WTC11 (cell line): ENCODE results near the gene MIER2. TPM values are rescaled to one million over a fixed set of nuclear protein-coding genes. Genes with fewer than 3 reads are reported as not detected.
"Not testable (repeated sequence)": the region's sequence is repeated elsewhere in the genome, so short reads cannot be mapped to it uniquely, and the experiment has no call there.

ENCODE experiments used
- ATAC-seq: fragments of 200-7000 bp; cut with Tn5 transposase; 2 replicates; pipeline ENCODE4 v1.10.0; 2021; ENCODE audit warnings: mild to moderate bottlenecking, moderate library complexity
- CTCF ChIA-PET: fragments of 300-600 bp; sonication (Branson Sonifier 250); formaldehyde crosslinking; loops from one replicate; lab custom pipeline; 2021; ENCODE audit warnings: antibody characterized with exemption; lab: Charles Lee
- POLR2A ChIA-PET: fragments of 350-600 bp; sonication (Branson Sonifier 250); formaldehyde crosslinking; loops from one replicate; lab custom pipeline; 2021; ENCODE audit warnings: antibody characterized with exemption; lab: Charles Lee
- DNase-seq: peaks from one replicate; pipeline ENCODE4 v3.0.0; 2021; ENCODE audit warnings: low spot score
- H3K27ac Mint-ChIP-seq: 2 replicates; pipeline ENCODE4 v1.8.0; 2021; ENCODE audit warnings: mixed read lengths
- H3K27me3 Mint-ChIP-seq: 2 replicates; pipeline ENCODE4 v1.8.0; 2021; ENCODE audit warnings: low read depth, mild to moderate bottlenecking, moderate library complexity, mixed read lengths
- H3K36me3 Mint-ChIP-seq: 2 replicates; pipeline ENCODE4 v1.8.0; 2021; ENCODE audit warnings: mixed read lengths
- H3K4me1 Mint-ChIP-seq: 2 replicates; pipeline ENCODE4 v1.8.0; 2022; ENCODE audit warnings: mixed read lengths
- H3K4me3 Mint-ChIP-seq: 2 replicates; pipeline ENCODE4 v1.8.0; 2021; ENCODE audit warnings: mild to moderate bottlenecking, moderate library complexity, mixed read lengths
- H3K9me3 Mint-ChIP-seq: 2 replicates; pipeline ENCODE4 v1.8.0; 2021; ENCODE audit warnings: mixed read lengths
- AR ChIP-seq: fragments of 250-450 bp; sonication (Bioruptor Pico); IDR thresholded peaks from 2 replicates; pipeline ENCODE4 v1.9.0; 2021; ENCODE audit warnings: mild to moderate bottlenecking
- ATF3 ChIP-seq: sonication (generic); formaldehyde crosslinking; conservative IDR thresholded peaks from 2 replicates; pipeline ENCODE4 v1.8.1; 2022; ENCODE audit warnings: mild to moderate bottlenecking, missing genetic modification reagents
- CBFB ChIP-seq: sonication (generic); formaldehyde crosslinking; IDR thresholded peaks from 2 replicates; pipeline ENCODE4 v1.8.1; 2022; ENCODE audit warnings: mild to moderate bottlenecking, low read depth, missing genetic modification reagents
- ELF4 ChIP-seq: sonication (generic); formaldehyde crosslinking; IDR thresholded peaks from 2 replicates; pipeline ENCODE4 v1.8.1; 2022; ENCODE audit warnings: low read depth, mild to moderate bottlenecking, moderate library complexity, missing genetic modification reagents
- ETV6 ChIP-seq: sonication (generic); formaldehyde crosslinking; IDR thresholded peaks from 2 replicates; pipeline ENCODE4 v1.8.1; 2022; ENCODE audit warnings: mild to moderate bottlenecking, missing genetic modification reagents
- IRF1 ChIP-seq: sonication (generic); formaldehyde crosslinking; IDR thresholded peaks from 2 replicates; pipeline ENCODE4 v1.8.0; 2023; ENCODE audit warnings: missing genetic modification reagents
- KAT7 ChIP-seq: sonication (generic); formaldehyde crosslinking; IDR thresholded peaks from 2 replicates; pipeline ENCODE4 v1.8.1; 2023; ENCODE audit warnings: missing genetic modification reagents, mild to moderate bottlenecking, borderline replicate concordance
- PRRX2 ChIP-seq: fragments of 250-450 bp; sonication (Bioruptor Pico); IDR thresholded peaks from 2 replicates; pipeline ENCODE4 v1.8.0; 2021; ENCODE audit warnings: mild to moderate bottlenecking
- RORB ChIP-seq: fragments of 250-450 bp; sonication (Bioruptor Pico); IDR thresholded peaks from 2 replicates; pipeline ENCODE4 v1.9.0; 2021; ENCODE audit warnings: mild to moderate bottlenecking
- STAT6 ChIP-seq: sonication (generic); formaldehyde crosslinking; conservative IDR thresholded peaks from 2 replicates; pipeline ENCODE4 v1.8.1; 2023; ENCODE audit warnings: mild to moderate bottlenecking, low read depth, missing genetic modification reagents, moderate library complexity
- TCF7 ChIP-seq: sonication (generic); formaldehyde crosslinking; IDR thresholded peaks from 2 replicates; pipeline ENCODE4 v1.8.0; 2022; ENCODE audit warnings: mild to moderate bottlenecking, low read depth, missing genetic modification reagents, moderate library complexity
- TEAD4 ChIP-seq: sonication (generic); formaldehyde crosslinking; IDR thresholded peaks from 2 replicates; pipeline ENCODE4 v1.8.0; 2022; ENCODE audit warnings: mild to moderate bottlenecking, missing genetic modification reagents
- USF1 ChIP-seq: sonication (generic); formaldehyde crosslinking; IDR thresholded peaks from 2 replicates; pipeline ENCODE4 v1.8.0; 2022; ENCODE audit warnings: mild to moderate bottlenecking, missing genetic modification reagents
- ZNF121 ChIP-seq: sonication (generic); formaldehyde crosslinking; IDR thresholded peaks from 2 replicates; pipeline ENCODE4 v1.8.0; 2023; ENCODE audit warnings: missing genetic modification reagents
- ZNF425 ChIP-seq: fragments of 250-450 bp; sonication (Bioruptor Pico); conservative IDR thresholded peaks from 2 replicates; pipeline ENCODE4 v1.9.0; 2021; ENCODE audit warnings: mild to moderate bottlenecking
- ZNF512 ChIP-seq: sonication (generic); formaldehyde crosslinking; IDR thresholded peaks from 2 replicates; pipeline ENCODE4 v1.8.1; 2022; ENCODE audit warnings: missing genetic modification reagents, borderline replicate concordance
- ZSCAN18 ChIP-seq: fragments of 250-450 bp; sonication (Bioruptor Pico); IDR thresholded peaks from 2 replicates; pipeline ENCODE4 v2.1.2; 2022; ENCODE audit warnings: mild to moderate bottlenecking, moderate library complexity
- total RNA-seq: library from RNA; stranded (reverse); gene quantifications from 3 replicates; pipeline ENCODE4 v1.2.3, GENCODE V29; 2021

MIER2 gene
- total RNA-seq, 1 experiment from 2014 or later, result 56.3 TPM

- Mint-ChIP-seq H3K9me3 (peaks cover 7% of the 10 kb centered on the region; the same call in 1 of the 2 replicates), H3K36me3 (no peaks in the 10 kb centered on the region), H3K27ac (no peak overlapping the region), H3K4me1 (no peaks in the 10 kb centered on the region), H3K4me3 (no peak overlapping the region), H3K27me3 (peaks cover 6% of the 10 kb centered on the region)
- no peak for ATAC-seq
- POLR2A ChIA-PET, result no interaction called here
- CTCF ChIA-PET, result interaction anchor here (1.1 kb wide), 1 partner anchor 52 kb away, joined by 3 read pairs; no protein-coding TSS in a partner anchor
- no peak for TF ChIP-seq KAT7 (CRISPR knock-in tag)
- no peak for TF ChIP-seq ZNF425 (CRISPR knock-in tag)
- no peak for TF ChIP-seq TCF7 (CRISPR knock-in tag)
- no peak for TF ChIP-seq USF1 (CRISPR knock-in tag)
- no peak for DNase-seq
These were observed 17.6 kb upstream of the MIER2 start for GRCh38 chr19:362154-362553.

- ChIA-PET CTCF (no interaction called here), POLR2A (no interaction called here)
- TF ChIP-seq TEAD4 (CRISPR knock-in tag), result no peak
- TF ChIP-seq PRRX2 (CRISPR knock-in tag), result no peak
- TF ChIP-seq ZSCAN18 (CRISPR knock-in tag), result no peak
- TF ChIP-seq ATF3 (CRISPR knock-in tag), result no peak
- H3K27me3 Mint-ChIP-seq, result peaks cover 17% of the 10 kb centered on the region
- H3K27ac Mint-ChIP-seq, result no peak overlapping the region
- DNase-seq (no peak), ATAC-seq (no peak)
- no peaks in the 10 kb centered on the region for H3K4me1 Mint-ChIP-seq
- no peaks in the 10 kb centered on the region; the same call in 1 of the 2 replicates for H3K36me3 Mint-ChIP-seq
- no peak overlapping the region for H3K4me3 Mint-ChIP-seq
- peaks cover 18% of the 10 kb centered on the region for H3K9me3 Mint-ChIP-seq
These were observed 15.0 kb upstream of the MIER2 start for GRCh38 chr19:359653-359925.

GRCh38 chr19:355536-355935 lies 10.9 kb upstream of the MIER2 start:
- CTCF ChIA-PET, DNase-seq, H3K36me3 Mint-ChIP-seq, H3K4me3 Mint-ChIP-seq, POLR2A ChIA-PET, ATAC-seq, H3K4me1 Mint-ChIP-seq, H3K27ac Mint-ChIP-seq: not testable (repeated sequence)
- Mint-ChIP-seq H3K9me3 (peaks cover 30% of the 10 kb centered on the region), H3K27me3 (peaks cover 19% of the 10 kb centered on the region)

GRCh38 chr19:355134-355533 lies 10.5 kb upstream of the MIER2 start:
- CTCF ChIA-PET, result no interaction called here
- Mint-ChIP-seq H3K4me3 (no peak overlapping the region), H3K36me3 (peaks cover 3% of the 10 kb centered on the region), H3K4me1 (no peaks in the 10 kb centered on the region), H3K27ac (no peak overlapping the region), H3K27me3 (peaks cover 19% of the 10 kb centered on the region), H3K9me3 (peaks cover 30% of the 10 kb centered on the region)
- POLR2A ChIA-PET, result no interaction called here
- no peak for ATAC-seq
- DNase-seq, result no peak
- TF ChIP-seq STAT6 (no peak), ZNF121 (no peak), ETV6 (CRISPR knock-in tag) (no peak), ZNF512 (no peak), ELF4 (CRISPR knock-in tag) (no peak), RORB (CRISPR knock-in tag) (no peak), AR (CRISPR knock-in tag) (no peak), CBFB (CRISPR knock-in tag) (no peak), IRF1 (no peak)
